HepG2 (cell line): Measurements from ENCODE around the gene TPGS1. TPM values are rescaled to one million over a fixed set of nuclear protein-coding genes. Genes with fewer than 3 reads are reported as not detected.

ENCODE experiments used
- ARID4A ChIP-seq: sonication (generic); formaldehyde crosslinking; IDR thresholded peaks from 2 replicates; pipeline ENCODE4 v1.5.0; 2020; ENCODE audit warnings: mild to moderate bottlenecking, missing genetic modification reagents, borderline replicate concordance
- ATF4 ChIP-seq, 2 experiments: fragments of 450-650 bp in 1 of 2; sonication (generic) in 1 of 2; formaldehyde crosslinking; IDR thresholded peaks; 2 replicates each; pipeline versions ENCODE4 v1.5.0 to v1.8.0; 2020 to 2022; ENCODE audit warnings: mild to moderate bottlenecking in 1 of 2, missing genetic modification reagents in 1 of 2
- CHD2 ChIP-seq: IDR thresholded peaks from 2 replicates; pipeline ENCODE4 v1.6.1; 2011; ENCODE audit warnings: low read depth, low read length, improper control_type of control experiment
- GPBP1L1 ChIP-seq: sonication (generic); formaldehyde crosslinking; IDR thresholded peaks from 2 replicates; pipeline ENCODE4 v1.5.0; 2020; ENCODE audit warnings: mild to moderate bottlenecking, missing genetic modification reagents
- HDAC2 ChIP-seq: sonication (generic); formaldehyde crosslinking; IDR thresholded peaks from 2 replicates; pipeline ENCODE4 v1.4.0; 2020; ENCODE audit warnings: missing genetic modification reagents
- KLF16 ChIP-seq, 2 experiments: sonication (generic) in 1 of 2; formaldehyde crosslinking in 1 of 2; IDR thresholded peaks; 2 replicates each; pipeline versions ENCODE4 v1.6.1 to v1.8.0; 2016 to 2023; ENCODE audit warnings: missing genetic modification reagents in 2 of 2, missing compliant biosample characterization in 1 of 2
- PRMT3 ChIP-seq: sonication (generic); formaldehyde crosslinking; IDR thresholded peaks from 2 replicates; pipeline ENCODE4 v1.8.1; 2022; ENCODE audit warnings: low read depth, mild to moderate bottlenecking, moderate library complexity, missing genetic modification reagents, borderline replicate concordance
- RCOR2 ChIP-seq: IDR thresholded peaks from 2 replicates; pipeline ENCODE4 v1.6.1; 2016; ENCODE audit warnings: missing biosample characterization, missing genetic modification reagents
- TEAD3 ChIP-seq: optimal IDR thresholded peaks from 2 replicates; pipeline ENCODE3; 2016; ENCODE audit warnings: borderline replicate concordance
- ZBTB3 ChIP-seq: sonication (generic); formaldehyde crosslinking; IDR thresholded peaks from 2 replicates; pipeline ENCODE4 v1.4.0; 2020; ENCODE audit warnings: low read depth, mild to moderate bottlenecking, moderate library complexity, missing genetic modification reagents, borderline replicate concordance
- ZFY ChIP-seq: sonication (generic); formaldehyde crosslinking; IDR thresholded peaks from 2 replicates; pipeline ENCODE4 v1.4.0; 2020; ENCODE audit warnings: missing genetic modification reagents
- ZNF180 ChIP-seq: sonication (generic); formaldehyde crosslinking; IDR thresholded peaks from 2 replicates; pipeline ENCODE4 v1.4.0; 2020; ENCODE audit warnings: low read depth, missing genetic modification reagents, borderline replicate concordance
- ZNF274 ChIP-seq: sonication (generic); formaldehyde crosslinking; IDR thresholded peaks from 2 replicates; pipeline ENCODE4 v1.5.1; 2020; ENCODE audit warnings: mild to moderate bottlenecking, missing genetic modification reagents
- ZNF280D ChIP-seq: sonication (generic); formaldehyde crosslinking; IDR thresholded peaks from 2 replicates; pipeline ENCODE4 v1.5.1; 2020; ENCODE audit warnings: mild to moderate bottlenecking, missing genetic modification reagents
- ZNF446 ChIP-seq: sonication (generic); formaldehyde crosslinking; IDR thresholded peaks from 2 replicates; pipeline ENCODE4 v1.5.0; 2020; ENCODE audit warnings: mild to moderate bottlenecking, missing genetic modification reagents
- ZNF543 ChIP-seq: sonication (generic); formaldehyde crosslinking; IDR thresholded peaks from 2 replicates; pipeline ENCODE4 v1.4.0; 2020; ENCODE audit warnings: mild to moderate bottlenecking, missing genetic modification reagents
- ZNF556 ChIP-seq: sonication (generic); formaldehyde crosslinking; IDR thresholded peaks from 2 replicates; pipeline ENCODE4 v1.4.0; 2020; ENCODE audit warnings: mild to moderate bottlenecking, missing genetic modification reagents, borderline replicate concordance
- ZNF766 ChIP-seq: sonication (generic); formaldehyde crosslinking; IDR thresholded peaks from 2 replicates; pipeline ENCODE4 v1.5.0; 2020; ENCODE audit warnings: missing genetic modification reagents, borderline replicate concordance
- ZNF792 ChIP-seq: IDR thresholded peaks from 2 replicates; pipeline ENCODE4 v1.6.1; 2016
- polyA plus RNA-seq, 8 experiments: library from polyadenylated mRNA; depleted of rRNA in 3 of 8; stranded (reverse) in 7 of 8; unstranded in 1 of 8; fragments of >200 nt; fragmentation: Illumina TruSeq in 4 of 8; extraction: Trizol in 4 of 8; gene quantifications; 2 replicates each; pipeline versions ENCODE4 v1.2.1 to v1.2.3, GENCODE V29; 2011 to 2016; ENCODE audit warnings: low read depth in 4 of 8, missing spikeins in 1 of 8, mixed read lengths in 1 of 8; ENCODE audit not compliant: insufficient read depth in 1 of 8
- total RNA-seq, 5 experiments: library from RNA; depleted of rRNA; stranded (reverse); fragments of >200 nt; fragmentation: Illumina TruSeq; extraction: Trizol; gene quantifications; 2 replicates each; pipeline ENCODE4 v1.2.3, GENCODE V29; 2016; ENCODE audit warnings: low read depth in 1 of 5

Gene TPGS1
- total and polyA plus RNA-seq, 2 of the 13 experiments (the other 11 are each of a cell fraction or from before 2014, with no cell fraction given), result 1.1 to 6.2 TPM

DNA sequence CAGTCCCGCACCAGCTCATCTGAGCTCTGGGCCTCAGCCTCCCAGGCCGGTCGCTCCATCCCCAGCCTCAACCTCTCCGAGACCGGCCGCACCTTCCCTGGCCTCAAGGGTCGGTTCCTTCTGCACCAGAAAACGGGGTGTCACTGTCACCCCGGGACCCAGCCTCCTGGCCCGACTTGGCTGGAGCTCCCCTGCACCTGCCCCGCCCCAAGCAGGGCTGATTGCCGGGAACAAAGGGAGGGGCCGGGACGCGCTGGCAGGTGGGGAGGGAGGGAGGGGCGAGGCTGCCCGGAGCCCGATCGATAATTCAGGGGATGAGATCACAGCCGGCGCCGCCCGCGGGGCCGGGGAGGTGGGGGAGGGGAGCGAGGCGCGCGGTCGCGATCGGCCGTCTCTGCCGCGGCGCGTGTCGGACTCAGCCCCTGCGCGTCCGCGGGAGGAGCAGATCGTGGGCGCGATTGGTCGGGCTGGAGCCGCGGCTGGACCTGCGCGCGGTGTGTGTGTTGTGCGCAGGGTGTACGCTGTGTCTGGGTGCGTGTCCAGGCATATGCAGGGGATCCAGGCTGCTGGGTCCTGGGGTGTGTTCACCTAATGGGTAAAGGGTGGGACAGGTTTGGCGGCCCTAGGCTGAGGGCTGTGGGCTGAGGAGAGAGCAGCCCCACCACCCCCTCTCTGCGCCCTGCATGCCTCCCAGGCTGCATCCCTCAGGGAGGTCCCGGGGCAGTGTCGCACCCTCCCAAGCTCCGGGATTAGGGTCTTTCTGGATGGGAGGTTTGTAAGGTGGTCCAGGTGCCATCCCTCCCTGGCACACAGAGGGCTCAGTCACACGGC, 45.4 kb upstream of the TPGS1 start (continued):
- TF ChIP-seq TEAD3 (CRISPR knock-in tag) (peak; percentile 46), ZNF280D (CRISPR knock-in tag) (no peak), ZNF543 (CRISPR knock-in tag) (peak; percentile 41; the same call in 1 of the 2 replicates), GPBP1L1 (CRISPR knock-in tag) (no peak), HDAC2 (CRISPR knock-in tag) (no peak; the same call in 1 of the 2 replicates), KLF16 (CRISPR knock-in tag; IDR thresholded peaks at IDR 0.05) (peak in 1 of 2 experiments; percentile 65; a peak in 2 of 4 replicates), ZNF274 (no peak), ZNF180 (CRISPR knock-in tag) (no peak), ZFY (CRISPR knock-in tag) (peak; percentile 42; the same call in 1 of the 2 replicates), ZNF446 (CRISPR knock-in tag) (no peak), ZNF556 (peak; percentile 67; the same call in 1 of the 2 replicates), PRMT3 (CRISPR knock-in tag) (no peak), ZBTB3 (0 out of 2 replicates have a peak, but pooled peaks have one; percentile 42), RCOR2 (CRISPR knock-in tag) (0 out of 2 replicates have a peak, but pooled peaks have one; percentile 23), ATF4 (CRISPR knock-in tag; IDR thresholded peaks at IDR 0.05) (peak in 1 of 2 experiments; percentile 64; a peak in 1 of 4 replicates), CHD2 (peak; percentile 50; the same call in 1 of the 2 replicates), ARID4A (peak; percentile 68; the same call in 1 of the 2 replicates), ZNF792 (CRISPR knock-in tag) (peak; percentile 70; the same call in 1 of the 2 replicates), ZNF766 (CRISPR knock-in tag) (no peak)
